HS-5 (cell line): Measurements from ENCODE around the gene NDP.
A peak's percentile ranks its signal among the peaks of the same experiment; 100 is the strongest.

Experiments used
- DNase-seq: peaks from one replicate; pipeline ENCODE4 v3.0.0-alpha.2; 2012; ENCODE audit warnings: low read depth

The NDP gene

GRCh38 chrX:43973249-43974099 is at the start of gene NDP:
TSS of gene NDP (minus strand) at chrX:43973390. CDS start at chrX:43958645, 14,745 bp downstream.
- DNase-seq: no peak

GRCh38 chrX:44022964-44023363 is 49.8 kb upstream of the NDP start:
- DNase-seq: no peak

GRCh38 chrX:44020693-44021092 is 47.5 kb upstream of the NDP start:
- DNase-seq: no peak

GRCh38 chrX:44019911-44020310 is 46.7 kb upstream of the NDP start:
- no peak for DNase-seq

GRCh38 chrX:44017676-44018075 is 44.5 kb upstream of the NDP start:
- no peak for DNase-seq

- no peak for DNase-seq
These were observed 43.7 kb upstream of the NDP start for GRCh38 chrX:44016906-44017305.

GRCh38 chrX:44012484-44013096 is 39.4 kb upstream of the NDP start:
- peak; percentile 79 for DNase-seq

- no peak for DNase-seq
These were observed 38.3 kb upstream of the NDP start for GRCh38 chrX:44011506-44011905.

GRCh38 chrX:44010626-44011025 is 37.4 kb upstream of the NDP start:
- no peak for DNase-seq

- no peak for DNase-seq
These were observed 32.9 kb upstream of the NDP start for GRCh38 chrX:44006081-44006480.

- DNase-seq: no peak
These were observed 30.8 kb upstream of the NDP start for GRCh38 chrX:44003975-44004374.

- DNase-seq: no peak
These were observed 29.4 kb upstream of the NDP start for GRCh38 chrX:44002567-44002966.

- DNase-seq: no peak
These were observed 25.2 kb upstream of the NDP start for GRCh38 chrX:43998374-43998773.

- no peak for DNase-seq
These were observed 23.3 kb upstream of the NDP start for GRCh38 chrX:43996491-43996890.

- DNase-seq: no peak
These were observed 12.9 kb upstream of the NDP start for GRCh38 chrX:43986083-43986482.

GRCh38 chrX:43985511-43985910 is 12.3 kb upstream of the NDP start:
- no peak for DNase-seq

- no peak for DNase-seq
These were observed 5.0 kb upstream of the NDP start for GRCh38 chrX:43978226-43978625.

- DNase-seq: no peak
These were observed 3.0 kb upstream of the NDP start for GRCh38 chrX:43976205-43976604.

GRCh38 chrX:43975796-43976195 is 2.6 kb upstream of the NDP start:
- DNase-seq: no peak

GRCh38 chrX:43974741-43975465 is 1.7 kb upstream of the NDP start:
- no peak for DNase-seq

- DNase-seq: no peak
These were observed 898 bp upstream of the NDP start for GRCh38 chrX:43974100-43974475.

GRCh38 chrX:43971966-43972961 is 926 bp downstream of the NDP start:
- no peak for DNase-seq
